AG10803 (cell line): ENCODE measurements around the gene NFXL1.

Source experiments
- DNase-seq: peaks from one replicate; pipeline ENCODE4 v3.0.0; 2010; ENCODE audit warnings: low read depth
- H3K4me3 ChIP-seq: 2 replicates; pipeline ENCODE4 v1.5.1; 2011; ENCODE audit warnings: mild to moderate bottlenecking, low read length, control low read depth
- CTCF ChIP-seq: conservative IDR thresholded peaks from 2 replicates; pipeline ENCODE4 v1.5.1; 2011; ENCODE audit warnings: mild to moderate bottlenecking, low read length, control low read depth, inconsistent platforms

Gene NFXL1

GRCh38 chr4:47835494-47835893, 78.9 kb downstream of the NFXL1 start:
- H3K4me3 ChIP-seq = no peak overlapping the region
- peak; percentile 21 for DNase-seq
- no peak for TF ChIP-seq CTCF

GRCh38 chr4:47831026-47831679, 83.2 kb downstream of the NFXL1 start:
- no peak for TF ChIP-seq CTCF
- DNase-seq = no peak
- no peak overlapping the region for H3K4me3 ChIP-seq

GRCh38 chr4:47830265-47831025, 83.9 kb downstream of the NFXL1 start:
- H3K4me3 ChIP-seq = no peak overlapping the region
- DNase-seq = no peak
- no peak for TF ChIP-seq CTCF

GRCh38 chr4:47829438-47829837, 84.9 kb downstream of the NFXL1 start:
- DNase-seq = no peak
- no peak overlapping the region for H3K4me3 ChIP-seq
- TF ChIP-seq CTCF = no peak

DNA sequence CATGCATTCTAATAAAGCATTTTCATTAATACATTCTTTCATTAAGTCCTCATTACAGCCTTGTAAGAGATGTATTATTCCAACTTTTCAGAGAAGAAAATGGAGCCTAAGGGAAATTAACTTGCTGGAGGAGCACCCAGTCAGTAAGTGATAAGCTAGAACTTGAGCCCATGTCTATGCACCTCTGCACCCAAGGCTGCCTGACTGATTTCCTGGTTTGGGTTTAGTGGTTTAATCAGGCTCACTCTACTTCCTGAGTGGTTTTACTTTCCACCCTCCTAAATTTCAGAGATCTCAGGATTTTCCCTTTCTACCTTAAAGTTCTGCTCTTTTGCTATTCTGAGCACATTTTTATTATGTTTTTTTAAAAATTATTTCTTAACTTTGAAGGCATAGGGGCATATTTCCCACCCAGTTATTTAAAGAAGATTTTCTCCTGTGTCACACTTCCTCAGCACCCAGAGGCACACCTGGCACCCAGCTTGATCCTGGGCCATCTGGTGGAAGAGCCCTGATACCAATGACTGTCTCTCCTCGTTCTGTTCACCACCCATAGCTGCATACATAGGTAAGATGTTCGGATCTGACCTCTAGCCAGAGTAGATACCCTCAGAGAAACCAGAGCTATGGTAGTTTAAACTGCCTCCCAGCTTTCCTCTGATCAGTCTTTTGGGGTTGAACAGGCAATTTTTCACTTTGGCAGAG, 86.9 kb downstream of the NFXL1 start:
- H3K4me3 ChIP-seq = no peak overlapping the region
- TF ChIP-seq CTCF = no peak
- no peak for DNase-seq

DNA sequence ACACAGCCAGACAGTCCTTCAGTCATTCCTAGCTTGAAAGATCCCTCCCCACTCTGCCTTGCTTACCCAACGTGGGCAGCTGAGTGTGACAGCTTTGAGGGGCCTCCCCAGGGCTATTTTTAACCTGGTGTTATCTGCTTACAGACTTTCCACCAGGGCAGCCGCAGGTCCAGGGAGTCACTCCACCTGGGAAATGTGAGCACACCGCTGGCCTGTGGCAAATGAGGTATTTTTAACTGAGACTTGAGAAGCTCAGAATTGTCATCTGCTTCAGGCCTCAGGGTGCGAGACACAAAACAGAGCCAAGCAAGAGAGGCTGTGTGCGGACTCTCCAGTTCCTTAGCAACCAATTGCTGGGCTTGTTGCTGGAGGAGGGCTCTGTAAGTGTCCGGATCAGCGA, 89.5 kb downstream of the NFXL1 start:
- H3K4me3 ChIP-seq = no peak overlapping the region
- no peak for DNase-seq
- TF ChIP-seq CTCF = no peak
